MCF 10A (cell line): ENCODE measurements around the gene ICAM4. TPM values are rescaled to one million over a fixed set of nuclear protein-coding genes. Genes with fewer than 3 reads are reported as not detected.

Experiments used
- BruUV-seq: library from RNA; stranded (reverse); fragments of 400-500 nt; replicated peaks from 2 replicates; lab custom pipeline; 2021; lab: Mats Ljungman, UMichigan
- CTCF ChIA-PET: fragments of 300-600 bp; sonication (Branson Sonifier 250); formaldehyde crosslinking; extraction: SDS; loops from one replicate; lab custom pipeline; 2021; ENCODE audit warnings: antibody characterized with exemption, inconsistent platforms; lab: Yijun Ruan, JAX
- POLR2A ChIA-PET: fragments of 300-600, 350-650 bp; sonication (Branson Sonifier 250); formaldehyde crosslinking; extraction: SDS; loops from one replicate; lab custom pipeline; 2020; ENCODE audit warnings: antibody characterized with exemption, inconsistent platforms; lab: Yijun Ruan, JAX
- DNase-seq: peaks from one replicate; pipeline ENCODE4 v3.0.0-alpha.2; 2018; ENCODE audit not compliant: unreplicated experiment
- H3K27ac Mint-ChIP-seq: one replicate; pipeline ENCODE4 v1.8.0; 2022; ENCODE audit warnings: mild to moderate bottlenecking, low read depth, mixed read lengths; ENCODE audit not compliant: unreplicated experiment
- H3K27me3 Mint-ChIP-seq: one replicate; pipeline ENCODE4 v1.8.0; 2022; ENCODE audit warnings: mixed read lengths; ENCODE audit not compliant: insufficient read depth, unreplicated experiment
- H3K36me3 Mint-ChIP-seq: one replicate; pipeline ENCODE4 v1.8.0; 2022; ENCODE audit warnings: mild to moderate bottlenecking, moderate library complexity, mixed read lengths; ENCODE audit not compliant: insufficient read depth, unreplicated experiment
- H3K4me1 Mint-ChIP-seq: one replicate; pipeline ENCODE4 v1.8.0; 2022; ENCODE audit warnings: mixed read lengths; ENCODE audit not compliant: insufficient read depth, unreplicated experiment
- H3K4me3 Mint-ChIP-seq: one replicate; pipeline ENCODE4 v1.8.0; 2022; ENCODE audit warnings: mild to moderate bottlenecking, moderate library complexity, mixed read lengths; ENCODE audit not compliant: unreplicated experiment
- H3K9me3 Mint-ChIP-seq: one replicate; pipeline ENCODE4 v1.8.0; 2022; ENCODE audit warnings: mixed read lengths; ENCODE audit not compliant: unreplicated experiment
- intact Hi-C: fragments of 100-400 bp; cut with micrococcal nuclease; formaldehyde crosslinking; loops from 2 replicates; pipeline ENCODE4 v1.14.1; 2022
- total RNA-seq: library from RNA; stranded (reverse); gene quantifications from 2 replicates; pipeline ENCODE4 v1.2.3, GENCODE V29; 2022
- TF ChIP-seq, protein P1 (sequence below): fragments of 200-600 bp; IDR thresholded peaks from one replicate; pipeline ENCODE4 v1.8.0; 2022; ENCODE audit warnings: antibody characterized with exemption, mild to moderate bottlenecking; ENCODE audit not compliant: unreplicated experiment

ICAM4 gene
- total RNA-seq, 1 experiment from 2014 or later, result not detected

DNA sequence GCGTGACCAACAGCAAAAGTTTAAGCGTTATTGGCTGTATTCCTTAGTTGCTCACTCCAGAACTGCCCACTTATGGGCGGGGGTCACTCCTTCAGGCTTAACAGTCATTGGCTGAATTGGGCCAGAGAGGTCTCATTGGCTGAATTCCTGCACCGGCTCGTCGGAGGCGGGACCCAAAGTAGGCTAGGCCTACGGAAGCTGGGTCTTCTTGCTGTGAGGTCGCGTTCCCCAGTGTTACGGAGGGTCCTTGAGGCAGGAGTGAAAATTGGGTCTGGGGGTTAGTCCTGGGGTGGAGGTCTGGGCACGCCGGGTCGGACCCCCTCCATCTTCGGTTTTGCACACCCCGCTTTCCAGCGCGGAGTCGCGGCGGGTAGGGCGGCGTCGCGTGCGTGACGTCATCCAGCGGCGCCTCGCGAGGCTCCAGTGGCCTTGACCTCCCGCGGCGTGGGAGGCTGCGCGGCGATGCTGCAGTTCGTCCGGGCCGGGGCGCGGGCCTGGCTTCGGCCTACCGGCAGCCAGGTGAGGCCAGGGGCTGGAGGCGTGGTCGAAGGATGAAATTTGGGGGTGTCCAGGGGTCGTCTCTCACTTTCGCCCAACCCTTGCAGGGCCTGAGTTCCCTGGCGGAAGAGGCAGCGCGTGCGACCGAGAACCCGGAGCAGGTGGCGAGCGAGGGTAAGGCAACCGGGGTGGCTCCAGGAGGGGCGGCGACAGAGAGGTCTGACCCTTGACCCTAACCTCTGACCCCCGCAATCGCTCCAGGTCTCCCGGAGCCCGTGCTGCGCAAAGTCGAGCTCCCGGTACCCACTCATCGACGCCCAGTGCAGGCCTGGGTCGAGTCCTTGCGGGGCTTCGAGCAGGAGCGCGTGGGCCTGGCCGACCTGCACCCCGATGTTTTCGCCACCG lies 34.7 kb upstream of the ICAM4 start, which contains the start of gene MRPL4:
Gene MRPL4 (plus strand): TSS at position 423 of the 903 bp plus-strand sequence. CDS start 40 bp downstream, at position 463.
- CTCF ChIA-PET, result interaction anchor here (0.6 to 3.2 kb wide), 5 partner anchors 8 to 321 kb away, joined by 3 to 24 read pairs (median 4); no protein-coding TSS in a partner anchor
- TF ChIP-seq, protein P1, sequence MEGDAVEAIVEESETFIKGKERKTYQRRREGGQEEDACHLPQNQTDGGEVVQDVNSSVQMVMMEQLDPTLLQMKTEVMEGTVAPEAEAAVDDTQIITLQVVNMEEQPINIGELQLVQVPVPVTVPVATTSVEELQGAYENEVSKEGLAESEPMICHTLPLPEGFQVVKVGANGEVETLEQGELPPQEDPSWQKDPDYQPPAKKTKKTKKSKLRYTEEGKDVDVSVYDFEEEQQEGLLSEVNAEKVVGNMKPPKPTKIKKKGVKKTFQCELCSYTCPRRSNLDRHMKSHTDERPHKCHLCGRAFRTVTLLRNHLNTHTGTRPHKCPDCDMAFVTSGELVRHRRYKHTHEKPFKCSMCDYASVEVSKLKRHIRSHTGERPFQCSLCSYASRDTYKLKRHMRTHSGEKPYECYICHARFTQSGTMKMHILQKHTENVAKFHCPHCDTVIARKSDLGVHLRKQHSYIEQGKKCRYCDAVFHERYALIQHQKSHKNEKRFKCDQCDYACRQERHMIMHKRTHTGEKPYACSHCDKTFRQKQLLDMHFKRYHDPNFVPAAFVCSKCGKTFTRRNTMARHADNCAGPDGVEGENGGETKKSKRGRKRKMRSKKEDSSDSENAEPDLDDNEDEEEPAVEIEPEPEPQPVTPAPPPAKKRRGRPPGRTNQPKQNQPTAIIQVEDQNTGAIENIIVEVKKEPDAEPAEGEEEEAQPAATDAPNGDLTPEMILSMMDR, result no peak

GRCh38 chr19:10252707-10253106 lies 34.0 kb upstream of the ICAM4 start:
- Mint-ChIP-seq H3K27ac (peak overlapping the region; percentile 97), H3K4me1 (peaks cover 5% of the 10 kb centered on the region), H3K27me3 (no peaks in the 10 kb centered on the region), H3K4me3 (peak overlapping the region; percentile 92), H3K9me3 (no peaks in the 10 kb centered on the region), H3K36me3 (peaks cover 35% of the 10 kb centered on the region)
- DNase-seq, result no peak
- intact Hi-C loops, result no loop called here
- ChIA-PET POLR2A (interaction anchor here (0.9 to 2.7 kb wide), 3 partner anchors 17 to 146 kb away, joined by 3 to 7 read pairs (median 7); partner anchors contain the start of gene PPAN), CTCF (no interaction called here)
- TF ChIP-seq, protein P1, result no peak
- BruUV-seq, result TSS peak; percentile 59

More for the DNA sequence above, 34.7 kb upstream of the ICAM4 start, which contains the start of gene MRPL4:
- H3K4me3 Mint-ChIP-seq, result peak within 1 kb of the TSS; percentile 92
- H3K36me3 Mint-ChIP-seq, result peaks cover 28% of the 10 kb centered on the region
- peak; percentile 100 for DNase-seq
- no TSS peak for BruUV-seq
- no peaks in the 10 kb centered on the region for H3K27me3 Mint-ChIP-seq
- POLR2A ChIA-PET, result interaction anchor here (0.6 to 2.7 kb wide), 14 partner anchors 8 to 321 kb away, joined by 3 to 7 read pairs (median 4); partner anchors contain the start of genes ICAM1, PPAN, RAVER1 and TYK2
- no peaks in the 10 kb centered on the region for H3K9me3 Mint-ChIP-seq
- intact Hi-C loops, result loop anchor here (2.0 kb wide), 2 partner anchors 57 to 225 kb away; partner anchors contain the start of gene DNMT1
- peak within 1 kb of the TSS; percentile 97 for H3K27ac Mint-ChIP-seq
- peaks cover 5% of the 10 kb centered on the region for H3K4me1 Mint-ChIP-seq

DNA sequence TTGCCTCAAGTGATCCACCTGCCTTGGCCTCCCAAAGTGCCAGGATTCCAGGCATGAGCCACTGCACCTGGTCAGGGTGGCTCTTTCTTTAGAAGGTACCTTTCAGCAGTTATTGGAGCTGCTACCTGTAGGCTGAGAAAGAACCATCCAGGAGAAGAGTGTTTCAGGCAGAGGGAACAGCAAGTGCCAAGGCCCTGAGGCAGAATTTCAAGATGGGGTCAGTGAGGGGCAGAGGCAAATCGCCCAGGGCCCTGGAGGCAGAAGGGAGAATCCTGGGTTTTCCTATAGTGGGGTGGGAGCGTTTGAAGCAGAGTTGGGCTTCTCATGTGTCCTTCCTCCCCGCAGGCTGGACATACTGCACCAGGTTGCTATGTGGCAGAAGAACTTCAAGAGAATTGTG lies 32.5 kb upstream of the ICAM4 start:
- no peaks in the 10 kb centered on the region for H3K9me3 Mint-ChIP-seq
- no peak overlapping the region for H3K27ac Mint-ChIP-seq
- BruUV-seq, result no TSS peak
- POLR2A ChIA-PET, result no interaction called here
- peak overlapping the region; percentile 50 for H3K4me3 Mint-ChIP-seq
- intact Hi-C loops, result no loop called here
- peaks cover 5% of the 10 kb centered on the region for H3K4me1 Mint-ChIP-seq
- no peaks in the 10 kb centered on the region for H3K27me3 Mint-ChIP-seq
- H3K36me3 Mint-ChIP-seq, result peaks cover 48% of the 10 kb centered on the region
- CTCF ChIA-PET, result interaction anchor here (0.6 to 1.3 kb wide), 4 partner anchors 57 to 323 kb away, joined by 3 to 6 read pairs (median 4); no protein-coding TSS in a partner anchor
- TF ChIP-seq, protein P1, result no peak
- DNase-seq, result no peak

GRCh38 chr19:10255358-10255757 lies 31.4 kb upstream of the ICAM4 start:
- Mint-ChIP-seq H3K27ac (no peak overlapping the region), H3K36me3 (peaks cover 48% of the 10 kb centered on the region), H3K27me3 (no peaks in the 10 kb centered on the region), H3K9me3 (no peaks in the 10 kb centered on the region), H3K4me1 (peaks cover 5% of the 10 kb centered on the region), H3K4me3 (no peak overlapping the region)
- BruUV-seq, result no TSS peak
- intact Hi-C loops, result no loop called here
- TF ChIP-seq, protein P1, result no peak
- CTCF ChIA-PET, result interaction anchor here (1.3 kb wide), 1 partner anchor 135 kb away, joined by 6 read pairs; no protein-coding TSS in a partner anchor
- DNase-seq, result no peak
- POLR2A ChIA-PET, result no interaction called here
